Right renal pelvis (tissue), 4 donors: Measurements from ENCODE around the gene HOXC12. TPM values are rescaled to one million over a fixed set of nuclear protein-coding genes. Genes with fewer than 3 reads are reported as not detected.

Experiments
- DNase-seq, 4 donors: peaks; one replicate each; pipeline ENCODE4 v3.0.0-alpha.2; 2013; ENCODE audit warnings: low read depth in 4 of 4, low spot score in 3 of 4, missing footprints in 1 of 4
- polyA plus RNA-seq, 4 donors: library from polyadenylated mRNA; unstranded; fragments of 120-200 nt; gene quantifications; one replicate each; pipeline ENCODE4 v1.2.1, GENCODE V29; 2013; ENCODE audit not compliant: insufficient read length in 4 of 4

The HOXC12 gene
- polyA plus RNA-seq, 4 donors, result 0.03 TPM; not detected in 3

- peak; percentile 86 to 93 (median 91) for DNase-seq
These were observed 51.3 kb downstream of the HOXC12 start for GRCh38 chr12:54005853-54006558.

GRCh38 chr12:54006559-54007220 lies 52.0 kb downstream of the HOXC12 start:
- no peak for DNase-seq

GRCh38 chr12:54007538-54008259 lies 53.0 kb downstream of the HOXC12 start:
- no peak for DNase-seq

- no peak for DNase-seq
These were observed 53.5 kb downstream of the HOXC12 start for GRCh38 chr12:54008260-54008552.

Other genes starting within 250 kb of the HOXC12 start
- 100 to 1,000 TPM; 127 to 141 (median 128) TPM for gene CALCOCO1, start 227.5 kb upstream of the HOXC12 start, polyA plus RNA-seq
- under 1 TPM in 1 of 4 donors, not detected in 3; 0.22 TPM for gene CISTR, start 202.9 kb upstream of the HOXC12 start, polyA plus RNA-seq
- gene HOXC13, start 16.1 kb upstream of the HOXC12 start, polyA plus RNA-seq, result not detected
- 1 to 10 TPM; 1.4 to 4.3 (median 2.1) TPM for gene HOXC11, start 18.2 kb downstream of the HOXC12 start, polyA plus RNA-seq
- 1 to 10 TPM; 1.0 to 4.1 (median 1.5) TPM for gene HOTAIR, start 20.1 kb downstream of the HOXC12 start, polyA plus RNA-seq
- 10 to 100 TPM; 59.2 to 69.0 (median 63.7) TPM for gene HOXC10, start 30.2 kb downstream of the HOXC12 start, polyA plus RNA-seq
- gene HOXC9, start 45.3 kb downstream of the HOXC12 start, polyA plus RNA-seq, result 10 to 100 TPM; 15.9 to 22.1 (median 19.7) TPM
- 1 to 10 TPM; 8.4 to 9.6 (median 8.9) TPM for gene HOXC8, start 54.1 kb downstream of the HOXC12 start, polyA plus RNA-seq
- gene HOXC6, start 73.5 kb downstream of the HOXC12 start, polyA plus RNA-seq, result 10 to 100 TPM; 28.5 to 36.8 (median 32.1) TPM
- gene HOXC5, start 78.1 kb downstream of the HOXC12 start, polyA plus RNA-seq, result 1 to 10 TPM; 1.6 to 2.3 (median 1.9) TPM
- gene HOXC4, start 98.9 kb downstream of the HOXC12 start, polyA plus RNA-seq, result 10 to 100 TPM; 42.7 to 53.0 (median 51.1) TPM
- gene SMUG1, start 234.1 kb downstream of the HOXC12 start, polyA plus RNA-seq, result 10 to 100 TPM; 30.7 to 36.1 (median 33.8) TPM